Measurements from ENCODE around the gene WDR19.

The WDR19 gene

GRCh38 chr4:39305912-39306677 is 123.8 kb downstream of the WDR19 start:
- no peak for DNase-seq

- DNase-seq = no peak
Measured at GRCh38 chr4:39308611-39309010, 126.3 kb downstream of the WDR19 start.

- no peak for DNase-seq
Measured at GRCh38 chr4:39312816-39313215, 130.5 kb downstream of the WDR19 start.

- DNase-seq = no peak
Measured at GRCh38 chr4:39319676-39320075, 137.3 kb downstream of the WDR19 start.

GRCh38 chr4:39320381-39321115 is 138.2 kb downstream of the WDR19 start:
- DNase-seq = no peak

GRCh38 chr4:39323821-39324220 is 141.5 kb downstream of the WDR19 start:
- no peak for DNase-seq

GRCh38 chr4:39324446-39324845 is 142.1 kb downstream of the WDR19 start:
- DNase-seq = no peak

GRCh38 chr4:39324897-39325613 is 142.7 kb downstream of the WDR19 start:
- no peak for DNase-seq

- DNase-seq = no peak
Measured at GRCh38 chr4:39326468-39326977, 144.2 kb downstream of the WDR19 start.

- no peak for DNase-seq
Measured at GRCh38 chr4:39330353-39330752, 148.0 kb downstream of the WDR19 start.

- no peak for DNase-seq
Measured at GRCh38 chr4:39331191-39331590, 148.9 kb downstream of the WDR19 start.
